Measurements from ENCODE around the gene TMEM240.

DNA sequence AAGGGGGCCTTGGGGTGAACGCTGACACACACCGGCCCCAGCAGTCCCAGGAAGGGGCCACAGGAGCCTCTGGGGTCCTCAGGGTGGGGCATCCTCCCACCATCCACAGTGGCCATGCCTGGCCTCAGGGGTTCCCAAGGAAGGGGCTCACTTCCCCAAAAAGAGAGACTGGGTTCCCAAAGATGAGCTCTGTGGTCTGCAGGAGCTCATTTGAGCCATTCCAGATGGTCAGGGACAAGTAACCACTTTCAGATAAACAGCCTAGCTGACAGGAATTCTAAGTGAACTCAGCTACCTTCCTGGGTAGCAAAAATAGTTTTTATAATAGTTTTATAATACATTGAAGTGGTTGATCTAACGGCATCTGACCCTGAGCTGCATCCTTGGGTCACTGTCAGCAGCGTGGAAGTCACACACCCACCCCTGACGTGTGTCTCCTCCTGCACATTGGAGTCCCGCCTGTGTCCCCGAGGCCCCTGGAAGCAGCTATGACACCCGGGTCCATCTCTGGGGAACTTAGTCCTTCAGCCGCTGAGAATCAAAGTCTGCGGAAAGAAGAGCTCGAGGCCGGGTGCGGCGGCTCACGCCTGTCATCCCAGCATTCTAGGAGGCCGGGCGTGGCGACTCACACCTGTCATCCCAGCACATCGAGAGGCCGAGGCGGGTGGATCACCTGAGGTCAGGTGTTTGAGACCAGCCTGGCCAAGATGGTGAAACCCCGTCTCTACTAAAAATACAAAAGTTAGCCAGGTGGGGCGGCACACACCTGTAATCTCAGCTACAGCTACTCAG lies 5.7 kb upstream of the TMEM240 start:
- TF ChIP-seq POLR2A (IDR thresholded peaks at IDR 0.05; ENCODE audit: low read depth, low read length), result no peak
- TF ChIP-seq POLR2AphosphoS5 (IDR thresholded peaks at IDR 0.05; ENCODE audit: low read depth, low read length), result no peak
- no peak for TF ChIP-seq TAF1 (IDR thresholded peaks at IDR 0.05; ENCODE audit: borderline replicate concordance, low read depth, low read length)

Data from GM12892 (cell line).